ENCODE measurements around the gene CKB.

The CKB gene

GRCh38 chr14:103549361-103550311 lies 27.0 kb upstream of the CKB start:
- DNase-seq: peak; percentile 39

GRCh38 chr14:103548463-103549351 lies 26.1 kb upstream of the CKB start:
- peak; percentile 27 for DNase-seq

- peak; percentile 26 for DNase-seq
Observed at GRCh38 chr14:103547941-103548462, 25.4 kb upstream of the CKB start.

GRCh38 chr14:103547455-103547940 lies 24.9 kb upstream of the CKB start:
- no peak for DNase-seq

DNA sequence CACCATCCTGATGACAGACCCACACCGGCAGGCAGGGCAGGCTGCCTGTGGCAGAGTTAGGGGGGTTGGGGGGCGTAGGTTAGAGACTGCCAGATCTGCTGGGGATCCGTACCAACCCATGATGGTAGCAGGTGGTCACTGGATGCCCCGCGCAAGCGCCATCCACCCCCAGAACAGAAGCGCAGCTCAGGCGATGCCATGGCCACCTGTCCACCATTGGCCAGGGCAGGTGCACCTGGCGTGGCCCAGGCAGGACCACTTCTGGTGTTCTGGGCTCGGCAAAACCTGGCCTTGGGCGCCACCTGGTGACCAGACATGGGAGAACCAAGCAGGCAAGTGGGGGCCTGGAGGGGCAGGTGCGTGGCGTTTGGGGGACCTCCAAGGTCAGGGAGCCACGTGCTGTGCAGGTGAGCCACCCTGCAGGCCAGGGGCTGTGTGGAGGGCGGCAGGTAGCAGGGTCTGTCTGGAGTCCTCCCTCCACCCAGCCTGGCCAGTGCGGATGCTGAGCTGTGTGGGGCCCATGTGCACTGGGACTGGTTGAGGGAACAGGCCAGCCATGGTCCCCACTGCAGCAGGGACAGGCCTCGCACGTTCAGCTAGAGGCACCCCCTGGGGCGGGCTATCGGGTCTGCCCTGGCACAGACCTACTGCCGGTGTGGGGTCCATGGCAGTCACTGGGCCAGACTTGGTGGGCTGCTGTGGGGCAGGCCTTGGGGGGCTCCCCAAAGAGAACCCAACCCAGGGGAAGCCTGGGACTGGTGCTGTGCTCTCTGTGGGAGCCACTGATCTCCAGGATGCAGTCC lies 24.2 kb upstream of the CKB start:
- DNase-seq: peak; percentile 82

- DNase-seq: peak; percentile 45
Observed at GRCh38 chr14:103545915-103546651, 23.5 kb upstream of the CKB start.

GRCh38 chr14:103545219-103545914 lies 22.7 kb upstream of the CKB start:
- DNase-seq: peak; percentile 29

- peak; percentile 87 for DNase-seq
Observed at GRCh38 chr14:103544388-103545218, 22.0 kb upstream of the CKB start.

GRCh38 chr14:103543721-103544387 lies 21.2 kb upstream of the CKB start:
- peak; percentile 50 for DNase-seq

GRCh38 chr14:103543140-103543539 lies 20.5 kb upstream of the CKB start:
- peak; percentile 36 for DNase-seq

GRCh38 chr14:103542605-103543088 lies 20.0 kb upstream of the CKB start:
- DNase-seq: peak; percentile 85

DNA sequence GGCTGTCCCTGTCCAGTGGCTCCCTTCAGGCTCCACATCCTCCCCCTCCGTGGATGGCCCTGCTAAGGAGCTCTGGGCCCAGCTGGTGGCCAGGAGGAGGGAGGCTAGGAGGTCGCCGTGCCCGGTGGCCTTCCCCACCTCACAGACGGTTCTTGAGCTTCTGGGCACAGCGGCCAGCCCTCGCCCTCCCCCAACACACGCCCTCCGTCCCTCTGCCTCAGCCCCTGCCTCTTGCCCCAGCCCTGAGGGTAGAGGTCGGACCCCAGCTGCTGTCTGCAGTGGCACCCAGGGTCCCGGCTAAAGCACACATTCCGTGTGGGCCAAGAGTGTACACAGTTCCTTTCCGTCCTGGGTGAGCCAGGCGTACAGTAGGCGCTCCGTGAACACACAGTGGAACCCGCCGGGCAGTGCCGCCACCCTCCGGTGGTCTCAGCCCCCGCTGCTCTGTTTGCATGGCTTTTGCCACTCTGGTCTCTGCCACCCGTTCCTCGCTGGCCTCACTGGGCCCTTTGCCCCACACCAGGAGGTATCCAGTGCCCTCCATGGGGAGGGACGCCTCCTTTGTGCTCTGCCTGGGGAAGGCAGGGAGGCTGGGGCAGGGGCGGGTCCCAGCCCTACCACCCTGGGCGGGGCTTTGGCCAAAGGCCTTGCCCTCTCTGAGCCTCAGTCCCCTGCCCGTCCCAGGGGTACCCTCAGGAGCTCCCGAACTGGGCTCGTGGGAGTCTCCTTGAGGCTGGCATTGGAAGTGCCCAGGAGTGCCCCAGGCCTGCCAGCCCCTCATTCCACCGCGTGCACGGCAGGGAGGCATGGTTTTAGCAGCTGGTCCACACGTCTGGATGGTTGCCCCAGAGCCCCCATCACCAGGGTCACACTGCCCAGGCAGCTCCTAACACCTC lies 19.3 kb upstream of the CKB start:
- no peak for DNase-seq

DNA sequence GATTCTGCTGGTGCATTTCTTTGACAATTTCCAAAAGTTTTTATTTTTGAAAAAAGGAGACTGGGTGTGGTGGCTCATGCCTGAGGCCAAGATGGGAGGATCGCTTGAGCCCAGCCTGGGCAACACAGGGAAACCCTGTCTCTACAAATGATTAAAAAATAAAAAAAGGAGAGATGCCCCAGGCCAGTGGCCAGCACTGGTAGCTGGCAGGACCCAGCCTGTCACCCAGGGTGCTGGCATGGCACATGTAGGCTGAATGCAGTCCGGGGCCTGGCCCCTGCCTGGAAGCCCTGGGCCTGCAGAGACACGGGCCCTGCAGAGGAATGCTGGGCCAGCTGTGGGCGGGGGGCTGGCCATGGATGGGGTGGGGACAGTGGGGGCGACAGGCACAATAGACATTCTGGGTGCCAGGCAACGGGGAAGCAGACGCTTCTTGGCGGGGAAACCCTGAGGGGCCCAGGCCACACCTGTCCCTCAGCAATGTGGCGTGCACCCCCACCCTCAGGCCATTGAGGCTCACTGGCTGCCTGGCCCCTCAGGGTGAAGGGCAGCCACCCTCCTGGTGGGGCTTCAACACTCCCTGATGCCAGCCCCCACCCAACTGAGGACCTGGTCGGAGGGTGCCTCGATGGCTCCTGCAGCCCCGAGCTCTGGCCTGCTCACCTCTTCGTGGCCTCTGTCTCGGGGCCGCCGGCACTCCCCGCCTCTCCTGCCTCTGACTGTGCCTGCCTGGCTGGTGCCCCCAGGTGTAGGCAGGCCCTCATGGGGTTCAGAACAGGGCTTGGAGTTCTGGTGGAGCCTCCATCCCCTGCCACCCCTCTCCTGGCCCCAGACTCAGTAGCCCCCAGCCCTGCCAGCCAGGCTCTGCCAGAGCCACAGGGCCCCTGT lies 18.4 kb upstream of the CKB start:
- DNase-seq: no peak

GRCh38 chr14:103539056-103539825 lies 16.6 kb upstream of the CKB start:
- DNase-seq: no peak

DNA sequence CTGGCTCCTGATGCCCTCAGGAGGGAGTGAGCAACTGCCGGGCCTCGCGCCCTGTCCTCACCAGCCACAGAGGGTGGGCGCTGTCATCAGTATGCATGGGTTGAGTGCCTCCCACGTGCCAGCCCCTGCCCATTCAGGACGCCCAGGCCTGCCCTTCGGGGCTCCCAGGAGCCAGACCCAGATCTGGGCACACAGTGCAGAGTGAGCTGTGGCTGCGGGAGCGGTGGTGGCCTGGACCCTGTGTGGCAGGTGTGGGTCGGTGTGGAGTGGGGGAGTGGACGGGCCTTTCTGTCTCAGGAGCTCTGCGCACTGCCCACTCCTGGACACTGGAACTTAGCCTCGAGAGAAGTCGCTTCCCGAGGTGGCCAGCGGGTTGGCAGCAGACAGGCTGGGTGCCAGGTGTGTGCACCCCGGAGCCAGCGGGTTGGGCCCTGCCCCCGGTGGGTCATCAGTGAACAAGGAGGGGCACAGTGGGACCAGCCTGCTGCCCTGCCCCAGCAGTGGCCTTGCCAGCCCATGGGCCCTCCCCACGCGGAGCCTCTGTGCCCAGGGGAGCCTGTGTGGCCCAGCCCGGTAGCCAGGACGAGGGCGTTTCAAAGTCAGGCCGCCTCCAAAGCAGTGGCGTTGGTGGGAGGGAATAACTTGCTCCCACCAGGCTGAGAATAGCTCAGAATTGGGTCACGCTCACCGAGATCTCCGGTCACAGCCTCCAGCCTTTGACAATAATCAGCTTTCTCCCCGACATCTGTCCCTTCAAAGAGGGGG lies 15.8 kb upstream of the CKB start:
- DNase-seq: peak; percentile 55
